HL-60/S4 treated with retinoic acid at 250 ng/mL for 4 days and 3 days (cell line): ENCODE measurements around the gene CHRND.

ENCODE experiments used
- in situ Hi-C: fragments of 300-500 bp; cut with MboI; formaldehyde crosslinking; loops from 2 replicates; pipeline ENCODE4 v1.7.0; 2022; ENCODE audit warnings: low sequenced_read_pairs

Gene CHRND

GRCh38 chr2:232502911-232503808 lies 22.8 kb upstream of the CHRND start:
- in situ Hi-C loops, result no loop called here

GRCh38 chr2:232503809-232504323 lies 22.1 kb upstream of the CHRND start:
- in situ Hi-C loops, result no loop called here

- in situ Hi-C loops, result no loop called here
Observed at GRCh38 chr2:232504438-232504837, 21.5 kb upstream of the CHRND start.

- in situ Hi-C loops, result no loop called here
Observed at GRCh38 chr2:232505856-232506255, 20.1 kb upstream of the CHRND start.

- in situ Hi-C loops, result no loop called here
Observed at GRCh38 chr2:232506709-232507108, 19.3 kb upstream of the CHRND start.

- in situ Hi-C loops, result no loop called here
Observed at GRCh38 chr2:232508251-232508650, 17.7 kb upstream of the CHRND start.

- in situ Hi-C loops, result no loop called here
Observed at GRCh38 chr2:232511336-232511890, 14.5 kb upstream of the CHRND start.

- in situ Hi-C loops, result no loop called here
Observed at GRCh38 chr2:232512602-232513001, 13.4 kb upstream of the CHRND start.

- in situ Hi-C loops, result no loop called here
Observed at GRCh38 chr2:232513353-232513752, 12.6 kb upstream of the CHRND start.

- in situ Hi-C loops, result no loop called here
Observed at GRCh38 chr2:232515639-232516038, 10.3 kb upstream of the CHRND start.

- in situ Hi-C loops, result no loop called here
Observed at GRCh38 chr2:232516551-232516950, 9.4 kb upstream of the CHRND start.

- in situ Hi-C loops, result no loop called here
Observed at GRCh38 chr2:232518844-232519243, 7.1 kb upstream of the CHRND start.

- in situ Hi-C loops, result no loop called here
Observed at GRCh38 chr2:232519581-232520438, 6.2 kb upstream of the CHRND start, which contains the start of gene PRSS56. PRSS56 (plus strand) TSS chr2:232520388; CDS start chr2:232520599, 211 bp downstream.

GRCh38 chr2:232520489-232520888 lies 5.5 kb upstream of the CHRND start:
- in situ Hi-C loops, result no loop called here

GRCh38 chr2:232521098-232521497 lies 4.9 kb upstream of the CHRND start:
- in situ Hi-C loops, result no loop called here

GRCh38 chr2:232521959-232522622 lies 3.9 kb upstream of the CHRND start:
- in situ Hi-C loops, result no loop called here

GRCh38 chr2:232522623-232523401 lies 3.1 kb upstream of the CHRND start:
- in situ Hi-C loops, result no loop called here

- in situ Hi-C loops, result no loop called here
Observed at GRCh38 chr2:232523402-232523681, 2.6 kb upstream of the CHRND start.

GRCh38 chr2:232523682-232524597 lies 2.0 kb upstream of the CHRND start:
- in situ Hi-C loops, result no loop called here
